ENCODE measurements around the gene ANKHD1. TPM values are rescaled to one million over a fixed set of nuclear protein-coding genes. Genes with fewer than 3 reads are reported as not detected.

Gene ANKHD1
- total RNA-seq, 4 donors from 2014 or later, result 148 to 362 (median 168) TPM

- 95% methylated on average over 2 of the region's 2 CpGs for WGBS
- no peak for TF ChIP-seq POLR2AphosphoS5 (IDR thresholded peaks at IDR 0.05)
- no peak for TF ChIP-seq POLR2A (IDR thresholded peaks at IDR 0.05)
- TF ChIP-seq CTCF (IDR thresholded peaks at IDR 0.05), result no peak
- no peak for TF ChIP-seq EP300 (IDR thresholded peaks at IDR 0.05)
- no peaks in the 10 kb centered on the region for H3K9me3 ChIP-seq
- peaks cover 26% of the 10 kb centered on the region for H3K36me3 ChIP-seq
- DNase-seq (ENCODE audit: low spot score in 2 of 2), result no peak
- H3K4me3 ChIP-seq, result no peak overlapping the region
- H3K4me1 ChIP-seq, result peaks cover 40% of the 10 kb centered on the region
- peak overlapping the region; percentile 3 for H3K27ac ChIP-seq
- no peaks in the 10 kb centered on the region for H3K27me3 ChIP-seq
These were observed 166.9 kb downstream of the ANKHD1 start for GRCh38 chr5:140568443-140569063.

- peaks cover 36% of the 10 kb centered on the region for H3K4me1 ChIP-seq
These were observed 167.6 kb downstream of the ANKHD1 start for GRCh38 chr5:140569197-140569596.

GRCh38 chr5:140570058-140570457, 168.4 kb downstream of the ANKHD1 start:
- no peak for DNase-seq (ENCODE audit: low spot score in 2 of 2)
- H3K4me1 ChIP-seq, result peaks cover 34% of the 10 kb centered on the region
- H3K27ac ChIP-seq, result no peak overlapping the region
- H3K9me3 ChIP-seq, result no peaks in the 10 kb centered on the region
- H3K4me3 ChIP-seq, result no peak overlapping the region
- H3K27me3 ChIP-seq, result no peaks in the 10 kb centered on the region
- peaks cover 26% of the 10 kb centered on the region for H3K36me3 ChIP-seq
- no peak for TF ChIP-seq EP300 (IDR thresholded peaks at IDR 0.05)
- TF ChIP-seq POLR2A (IDR thresholded peaks at IDR 0.05), result no peak
- TF ChIP-seq POLR2AphosphoS5 (IDR thresholded peaks at IDR 0.05), result no peak
- no peak for TF ChIP-seq CTCF (IDR thresholded peaks at IDR 0.05)
- WGBS, result 75% methylated on average over 4 of the region's 4 CpGs

More at GRCh38 chr5:140569197-140569596, 167.6 kb downstream of the ANKHD1 start:
- peaks cover 26% of the 10 kb centered on the region for H3K36me3 ChIP-seq
- H3K9me3 ChIP-seq, result no peaks in the 10 kb centered on the region
- TF ChIP-seq POLR2A (IDR thresholded peaks at IDR 0.05) (no peak), CTCF (IDR thresholded peaks at IDR 0.05) (no peak), EP300 (IDR thresholded peaks at IDR 0.05) (no peak), POLR2AphosphoS5 (IDR thresholded peaks at IDR 0.05) (no peak)
- H3K4me3 ChIP-seq, result no peak overlapping the region
- WGBS, result 37% methylated on average over 4 of the region's 4 CpGs
- H3K27me3 ChIP-seq, result no peaks in the 10 kb centered on the region
- peak overlapping the region; percentile 3 for H3K27ac ChIP-seq
- DNase-seq (ENCODE audit: low spot score in 2 of 2), result no peak

GRCh38 chr5:140570488-140570887, 168.9 kb downstream of the ANKHD1 start:
- Histone ChIP-seq H3K36me3 (peaks cover 26% of the 10 kb centered on the region), H3K4me1 (peaks cover 30% of the 10 kb centered on the region), H3K4me3 (no peak overlapping the region), H3K27ac (no peak overlapping the region), H3K9me3 (no peaks in the 10 kb centered on the region), H3K27me3 (no peaks in the 10 kb centered on the region)
- DNase-seq (ENCODE audit: low spot score in 2 of 2), result no peak
- TF ChIP-seq CTCF (IDR thresholded peaks at IDR 0.05), result no peak
- no peak for TF ChIP-seq POLR2A (IDR thresholded peaks at IDR 0.05)
- no peak for TF ChIP-seq POLR2AphosphoS5 (IDR thresholded peaks at IDR 0.05)
- TF ChIP-seq EP300 (IDR thresholded peaks at IDR 0.05), result no peak
- 100% methylated on average over 1 of the region's 1 CpG for WGBS

- H3K4me1 ChIP-seq, result peaks cover 24% of the 10 kb centered on the region
- H3K27me3 ChIP-seq, result no peaks in the 10 kb centered on the region
- no peak overlapping the region for H3K27ac ChIP-seq
- DNase-seq (ENCODE audit: low spot score in 2 of 2), result no peak
- TF ChIP-seq POLR2AphosphoS5 (IDR thresholded peaks at IDR 0.05) (no peak), POLR2A (IDR thresholded peaks at IDR 0.05) (no peak), CTCF (IDR thresholded peaks at IDR 0.05) (no peak), EP300 (IDR thresholded peaks at IDR 0.05) (no peak)
- 78% methylated on average over 5 of the region's 5 CpGs for WGBS
- H3K36me3 ChIP-seq, result peaks cover 26% of the 10 kb centered on the region
- H3K9me3 ChIP-seq, result no peaks in the 10 kb centered on the region
- no peak overlapping the region for H3K4me3 ChIP-seq
These were observed 169.5 kb downstream of the ANKHD1 start for GRCh38 chr5:140571105-140571504.
